Lung microvascular endothelial cell (primary cell): Measurements from ENCODE around the gene FOXC2. TPM values are rescaled to one million over a fixed set of nuclear protein-coding genes. Genes with fewer than 3 reads are reported as not detected.

ENCODE experiments used
- DNase-seq, 2 donors: peaks; one replicate each; pipeline versions ENCODE4 v3.0.0 to v3.0.0-alpha.2; 2010; ENCODE audit warnings: low read depth in 2 of 2
- total RNA-seq: library from RNA; depleted of rRNA; stranded (reverse); fragments of >200 nt; gene quantifications from 2 replicates; pipeline ENCODE4 v1.2.1, GENCODE V29; 2014

Gene FOXC2
- total RNA-seq, 1 donor from 2014 or later, result 1.8 TPM

DNA sequence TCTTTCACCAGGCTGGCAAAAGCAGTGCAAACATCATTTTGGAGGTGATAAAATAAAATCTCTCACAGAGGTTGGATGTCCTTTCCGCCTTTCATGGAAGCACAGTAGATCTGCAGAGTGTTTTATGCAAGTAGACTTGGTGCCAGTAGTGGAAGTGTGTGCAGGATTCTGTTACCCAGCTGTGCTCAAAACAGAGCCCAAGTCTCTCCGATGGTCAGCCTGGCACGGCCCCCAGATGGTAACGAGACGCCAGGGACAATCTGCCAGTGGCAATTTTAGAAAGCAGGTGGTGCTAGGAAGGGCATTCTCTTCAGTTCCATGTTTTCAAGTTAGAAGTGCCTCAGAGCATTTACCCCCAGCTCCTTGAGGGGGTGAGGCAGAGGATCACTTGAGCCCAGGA, 10.1 kb upstream of the FOXC2 start:
- DNase-seq, result no peak

DNA sequence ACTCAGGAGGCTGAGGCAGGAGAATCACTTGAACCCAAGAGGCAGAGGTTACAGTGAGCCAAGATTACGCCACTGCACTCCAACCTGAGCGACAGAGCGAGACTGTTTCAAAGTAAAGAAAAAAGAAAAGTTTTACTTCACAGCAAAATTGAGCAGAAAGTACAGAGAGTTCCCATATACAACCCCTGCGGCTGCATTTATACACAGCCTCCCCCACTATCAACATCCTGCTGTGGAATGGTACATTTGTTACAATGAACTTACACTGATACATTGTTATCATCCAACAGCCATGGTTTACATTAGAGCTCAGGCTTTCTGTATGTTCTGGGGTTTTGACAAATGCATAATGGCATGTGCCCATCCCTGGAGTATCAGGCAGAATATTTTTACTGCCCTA, 9.0 kb upstream of the FOXC2 start:
- no peak for DNase-seq

GRCh38 chr16:86558355-86559193, 8.1 kb upstream of the FOXC2 start:
- no peak for DNase-seq

GRCh38 chr16:86559802-86560305, 6.8 kb upstream of the FOXC2 start:
- DNase-seq, result no peak

GRCh38 chr16:86562356-86562755, 4.3 kb upstream of the FOXC2 start:
- DNase-seq, result no peak

DNA sequence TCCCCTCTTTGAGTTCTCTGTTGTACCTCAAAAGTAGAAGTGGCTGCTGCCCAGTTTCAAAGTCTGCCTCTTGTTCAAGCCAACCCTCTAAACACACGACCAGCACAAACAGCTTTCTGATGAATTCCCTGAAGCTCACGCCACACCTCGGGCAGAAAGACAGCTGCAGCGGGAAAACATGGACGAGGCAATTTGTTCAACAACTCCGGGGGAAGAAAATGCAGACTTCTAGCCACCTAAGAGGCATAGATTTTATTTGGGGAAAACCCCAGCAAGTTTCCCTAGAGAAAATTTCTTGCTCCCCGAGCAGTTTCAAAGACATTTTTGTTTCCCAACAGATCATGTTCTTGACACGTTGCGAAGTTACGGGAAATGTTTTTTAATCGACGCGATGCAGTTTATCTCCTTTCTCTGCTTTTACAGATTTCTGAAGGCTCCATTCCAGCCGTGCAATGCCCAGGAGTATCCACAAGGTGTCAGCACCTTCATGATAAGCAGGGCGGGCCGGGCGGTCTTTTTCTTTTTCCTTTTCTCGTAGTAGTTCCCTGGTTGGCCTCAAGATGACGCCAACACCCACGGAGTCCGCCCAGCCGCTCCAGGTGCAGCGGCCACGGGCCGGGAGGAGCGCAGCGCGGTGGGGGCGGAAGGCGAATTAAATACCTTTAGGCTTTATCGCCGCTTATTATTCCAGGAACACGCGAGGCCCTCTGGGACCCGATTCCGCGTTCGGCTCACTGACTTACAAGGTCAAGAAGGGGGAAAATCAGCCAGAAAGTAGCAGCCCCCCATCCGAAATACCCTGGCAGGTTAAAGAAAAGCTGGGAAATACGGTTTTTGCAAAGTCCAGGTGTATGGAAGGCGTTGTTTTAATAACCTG, 2.9 kb upstream of the FOXC2 start:
- peak; percentile 90 to 96 for DNase-seq

- peak in 1 of 2 donors; percentile 30 for DNase-seq
Measured at GRCh38 chr16:86565181-86565631, 1.4 kb upstream of the FOXC2 start.

GRCh38 chr16:86565644-86566511, 751 bp upstream of the FOXC2 start:
- peak in 1 of 2 donors; percentile 50 for DNase-seq

- DNase-seq, result peak; percentile 76 to 86
Measured at GRCh38 chr16:86566966-86567700, 504 bp downstream of the FOXC2 start.

- peak; percentile 72 to 81 for DNase-seq
Measured at GRCh38 chr16:86567701-86568581, 1.3 kb downstream of the FOXC2 start.

DNA sequence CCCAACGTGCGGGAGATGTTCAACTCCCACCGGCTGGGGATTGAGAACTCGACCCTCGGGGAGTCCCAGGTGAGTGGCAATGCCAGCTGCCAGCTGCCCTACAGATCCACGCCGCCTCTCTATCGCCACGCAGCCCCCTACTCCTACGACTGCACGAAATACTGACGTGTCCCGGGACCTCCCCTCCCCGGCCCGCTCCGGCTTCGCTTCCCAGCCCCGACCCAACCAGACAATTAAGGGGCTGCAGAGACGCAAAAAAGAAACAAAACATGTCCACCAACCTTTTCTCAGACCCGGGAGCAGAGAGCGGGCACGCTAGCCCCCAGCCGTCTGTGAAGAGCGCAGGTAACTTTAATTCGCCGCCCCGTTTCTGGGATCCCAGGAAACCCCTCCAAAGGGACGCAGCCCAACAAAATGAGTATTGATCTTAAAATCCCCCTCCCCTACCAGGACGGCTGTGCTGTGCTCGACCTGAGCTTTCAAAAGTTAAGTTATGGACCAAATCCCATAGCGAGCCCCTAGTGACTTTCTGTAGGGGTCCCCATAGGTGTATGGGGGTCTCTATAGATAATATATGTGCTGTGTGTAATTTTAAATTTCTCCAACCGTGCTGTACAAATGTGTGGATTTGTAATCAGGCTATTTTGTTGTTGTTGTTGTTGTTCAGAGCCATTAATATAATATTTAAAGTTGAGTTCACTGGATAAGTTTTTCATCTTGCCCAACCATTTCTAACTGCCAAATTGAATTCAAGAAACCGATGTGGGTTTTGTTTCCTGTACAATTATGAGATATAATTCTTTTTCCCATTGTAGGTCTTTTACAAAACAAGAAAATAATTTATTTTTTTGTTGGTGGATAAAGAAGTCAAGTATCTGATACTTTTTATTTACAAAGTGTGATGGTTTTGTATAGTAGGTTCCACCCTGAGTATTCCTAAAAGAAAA, 2.3 kb downstream of the FOXC2 start:
- peak in 1 of 2 donors; percentile 31 for DNase-seq

- peak in 1 of 2 donors; percentile 28 for DNase-seq
Measured at GRCh38 chr16:86569701-86570447, 3.2 kb downstream of the FOXC2 start.

GRCh38 chr16:86570558-86571529, 4.2 kb downstream of the FOXC2 start:
- peak in 1 of 2 donors; percentile 48 for DNase-seq

GRCh38 chr16:86571530-86571915, 4.9 kb downstream of the FOXC2 start:
- DNase-seq, result peak in 1 of 2 donors; percentile 55

GRCh38 chr16:86572041-86572521, 5.5 kb downstream of the FOXC2 start:
- DNase-seq, result peak in 1 of 2 donors; percentile 52

- peak in 1 of 2 donors; percentile 19 for DNase-seq
Measured at GRCh38 chr16:86572606-86573005, 6.0 kb downstream of the FOXC2 start.
